H1 (cell line): ENCODE measurements around the gene TLCD2. TPM values are rescaled to one million over a fixed set of nuclear protein-coding genes. Genes with fewer than 3 reads are reported as not detected.

ENCODE experiments used
- CTCF ChIA-PET: fragments of 300-600 bp; sonication (Branson Sonifier 250); formaldehyde crosslinking; loops from one replicate; lab custom pipeline; 2021; ENCODE audit not compliant: partially characterized antibody; lab: Charles Lee
- POLR2A ChIA-PET: fragments of 300-600 bp; sonication (Branson Sonifier 250); formaldehyde crosslinking; loops from one replicate; lab custom pipeline; 2021; ENCODE audit warnings: inconsistent platforms; ENCODE audit not compliant: partially characterized antibody; lab: Charles Lee
- DNase-seq, 2 experiments: peaks; one replicate each; pipeline versions ENCODE4 v3.0.0 to v3.0.0-alpha.2; 2010 to 2022; ENCODE audit warnings: low spot score in 2 of 2, low read depth in 1 of 2, mixed read lengths in 1 of 2
- FAIRE-seq: peaks from 2 replicates; lab custom pipeline; 2011; peaks lifted over from hg19 to GRCh38; lab: Jason Lieb, UNC
- H2AFZ ChIP-seq: 2 replicates; pipeline ENCODE4 v1.8.1; 2012; ENCODE audit warnings: low read length, inconsistent platforms
- H2AK5ac ChIP-seq: 2 replicates; pipeline ENCODE4 v1.6.1; 2013; ENCODE audit warnings: low read depth, low read length
- H2BK120ac ChIP-seq: replicated peaks from 2 replicates; pipeline ENCODE3; 2013; ENCODE audit warnings: low read depth, low read length, inconsistent platforms
- H2BK12ac ChIP-seq: 2 replicates; pipeline ENCODE4 v1.6.1; 2013; ENCODE audit warnings: low read depth, low read length
- H2BK15ac ChIP-seq: 2 replicates; pipeline ENCODE4 v1.6.1; 2013; ENCODE audit warnings: low read length
- H2BK20ac ChIP-seq: 2 replicates; pipeline ENCODE4 v1.6.1; 2013; ENCODE audit warnings: low read length
- H2BK5ac ChIP-seq: 2 replicates; pipeline ENCODE4 v1.6.1; 2013; ENCODE audit warnings: low read depth, low read length
- H3K14ac ChIP-seq: 2 replicates; pipeline ENCODE4 v1.6.1; 2013; ENCODE audit warnings: inconsistent platforms; ENCODE audit not compliant: insufficient read length
- H3K18ac ChIP-seq: 2 replicates; pipeline ENCODE4 v1.6.1; 2013; ENCODE audit warnings: low read length; ENCODE audit errors: extremely low read depth
- H3K23ac ChIP-seq: 2 replicates; pipeline ENCODE4 v1.6.1; 2013; ENCODE audit warnings: inconsistent platforms; ENCODE audit not compliant: insufficient read length
- H3K23me2 ChIP-seq: 2 replicates; pipeline ENCODE4 v1.6.1; 2013; ENCODE audit warnings: low read depth, low read length
- H3K27ac ChIP-seq: 2 replicates; pipeline ENCODE4 v1.6.1; 2011; ENCODE audit warnings: low read depth, low read length, inconsistent platforms
- H3K27me3 ChIP-seq, 4 experiments: replicated peaks in 1 of 4; 1 replicate in 1 of 4; 2 replicates in 3 of 4; pipeline versions ENCODE4 v1.6.1 to v1.8.1; 2011 to 2013; ENCODE audit warnings: low read length in 3 of 4, mild to moderate bottlenecking in 3 of 4, inconsistent platforms in 2 of 4, mixed read lengths in 2 of 4, moderate library complexity in 1 of 4; ENCODE audit not compliant: control insufficient read depth in 3 of 4, insufficient read depth in 3 of 4; ENCODE audit errors: extremely low read depth in 1 of 4
- H3K36me3 ChIP-seq, 4 experiments: 2 replicates each; pipeline versions ENCODE4 v1.6.1 to v1.8.1; 2011 to 2013; ENCODE audit warnings: mild to moderate bottlenecking in 4 of 4, low read length in 3 of 4, moderate library complexity in 2 of 4, control low read depth in 1 of 4, inconsistent platforms in 1 of 4; ENCODE audit not compliant: insufficient read depth in 4 of 4, control insufficient read depth in 2 of 4
- H3K4ac ChIP-seq: replicated peaks from 2 replicates; pipeline ENCODE3; 2013; ENCODE audit warnings: low read length, low read depth, mixed read lengths, inconsistent platforms; ENCODE audit not compliant: insufficient read length
- H3K4me1 ChIP-seq, 4 experiments: replicated peaks in 1 of 4; 1 replicate in 1 of 4; 2 replicates in 3 of 4; pipeline versions ENCODE4 v1.6.1 to v1.8.1; 2011 to 2013; ENCODE audit warnings: low read length in 3 of 4, inconsistent platforms in 2 of 4, mixed read lengths in 1 of 4; ENCODE audit not compliant: insufficient read depth in 4 of 4, control insufficient read depth in 3 of 4
- H3K4me2 ChIP-seq, 2 experiments: 2 replicates each; pipeline versions ENCODE4 v1.6.1 to v1.8.1; 2011 to 2013; ENCODE audit warnings: low read depth in 2 of 2, low read length in 2 of 2, control low read depth in 1 of 2, inconsistent platforms in 1 of 2, mild to moderate bottlenecking in 1 of 2; ENCODE audit not compliant: insufficient read depth in 1 of 2
- H3K4me3 ChIP-seq, 4 experiments: fragments of 200-600, 300-600 bp in 1 of 4; sonication (generic), shearing (Covaris generic), sonication (Bioruptor Twin) in 1 of 4; 2 replicates each; pipeline versions ENCODE4 v1.5.1 to v1.8.1; 2011 to 2016; ENCODE audit warnings: low read length in 4 of 4, low read depth in 3 of 4, control low read depth in 2 of 4, inconsistent platforms in 2 of 4, mild to moderate bottlenecking in 2 of 4, mixed read lengths in 1 of 4, moderate library complexity in 1 of 4; ENCODE audit not compliant: insufficient read depth in 2 of 4; ENCODE audit errors: extremely low read depth in 1 of 4
- H3K56ac ChIP-seq: replicated peaks from 2 replicates; pipeline ENCODE3; 2013; ENCODE audit warnings: low read depth, mild to moderate bottlenecking, mixed read lengths, low read length, inconsistent platforms; ENCODE audit not compliant: insufficient read length
- H3K79me1 ChIP-seq: 2 replicates; pipeline ENCODE4 v1.6.1; 2013; ENCODE audit warnings: low read depth, low read length, control low read depth
- H3K79me2 ChIP-seq, 2 experiments: 2 replicates each; pipeline versions ENCODE4 v1.6.1 to v1.8.1; 2012 to 2013; ENCODE audit warnings: low read length in 2 of 2, mild to moderate bottlenecking in 2 of 2, inconsistent platforms in 1 of 2; ENCODE audit not compliant: insufficient read depth in 2 of 2, control insufficient read depth in 1 of 2
- H3K9ac ChIP-seq, 4 experiments: replicated peaks in 1 of 4; 1 replicate in 1 of 4; 2 replicates in 3 of 4; pipeline versions ENCODE4 v1.6.1 to v1.8.1; 2011 to 2013; ENCODE audit warnings: low read depth in 3 of 4, low read length in 3 of 4, control low read depth in 2 of 4, mild to moderate bottlenecking in 2 of 4, moderate library complexity in 2 of 4, inconsistent platforms in 1 of 4; ENCODE audit errors: extremely low read depth in 1 of 4
- H3K9me3 ChIP-seq, 2 experiments: 2 replicates each; pipeline versions ENCODE4 v1.6.1 to v1.8.1; 2012 to 2013; ENCODE audit warnings: mild to moderate bottlenecking in 2 of 2, moderate library complexity in 2 of 2, control low read depth in 1 of 2, inconsistent platforms in 1 of 2, low read depth in 1 of 2, low read length in 1 of 2, mixed read lengths in 1 of 2; ENCODE audit not compliant: insufficient read depth in 2 of 2
- H4K20me1 ChIP-seq, 2 experiments: replicated peaks in 1 of 2; 2 replicates each; pipeline versions ENCODE3 to v1.8.1; 2011 to 2013; ENCODE audit warnings: inconsistent platforms in 2 of 2, low read length in 2 of 2, mild to moderate bottlenecking in 1 of 2; ENCODE audit not compliant: insufficient read depth in 2 of 2, control insufficient read depth in 1 of 2
- H4K5ac ChIP-seq: 2 replicates; pipeline ENCODE4 v1.6.1; 2013; ENCODE audit warnings: low read length, low read depth, mixed read lengths, inconsistent platforms; ENCODE audit not compliant: insufficient read length
- H4K8ac ChIP-seq: 2 replicates; pipeline ENCODE4 v1.8.0; 2013; ENCODE audit warnings: mild to moderate bottlenecking, moderate library complexity, low read length, inconsistent platforms; ENCODE audit not compliant: insufficient read depth; ENCODE audit errors: extremely low read depth
- H4K91ac ChIP-seq: replicated peaks from 2 replicates; pipeline ENCODE3; 2013; ENCODE audit warnings: low read length, mixed read lengths, inconsistent platforms; ENCODE audit not compliant: insufficient read length
- ATF3 ChIP-seq: IDR thresholded peaks from 2 replicates; pipeline ENCODE4 v1.6.1; 2011; ENCODE audit warnings: low read depth, mild to moderate bottlenecking, low read length; ENCODE audit not compliant: insufficient read depth
- CBX8 ChIP-seq: fragments of 300-800, 300-1000 bp; sonication (generic); IDR thresholded peaks from 2 replicates; pipeline ENCODE4 v1.7.1; 2016; ENCODE audit warnings: low read depth, low read length, borderline replicate concordance
- POU5F1 ChIP-seq: IDR thresholded peaks from 2 replicates; pipeline ENCODE4 v1.6.1; 2011; ENCODE audit warnings: low read depth, mild to moderate bottlenecking, low read length, moderate library complexity
- RXRA ChIP-seq: IDR thresholded peaks from 2 replicates; pipeline ENCODE4 v1.6.1; 2011; ENCODE audit warnings: low read depth, mild to moderate bottlenecking, low read length, moderate library complexity; ENCODE audit not compliant: insufficient read depth
- WGBS, 2 experiments: shearing (Covaris generic) in 1 of 2; methylation state at CpG; one replicate each; pipeline versions ENCODE4 v1.1.6 to v1.1.7; 2013 to 2015; ENCODE audit warnings: low lambda C conversion rate in 2 of 2, mixed read lengths in 2 of 2, inconsistent platforms in 1 of 2, low coverage in 1 of 2, missing lambda C conversion rate in 1 of 2; ENCODE audit not compliant: insufficient replicate concordance in 2 of 2, insufficient coverage in 1 of 2, insufficient read length in 1 of 2; ENCODE audit errors: extremely low coverage in 1 of 2, missing lambda C conversion rate in 1 of 2; 5-methylcytosine and 5-hydroxymethylcytosine counted together
- polyA plus RNA-seq, 7 experiments: library from polyadenylated mRNA; depleted of rRNA in 3 of 7; stranded (reverse) in 5 of 7; unstranded in 2 of 7; fragments of >200 nt in 5 of 7; fragments of 200-250 nt in 2 of 7; gene quantifications; 1 replicate in 5 of 7; 2 replicates in 1 of 7; 4 replicates in 1 of 7; pipeline versions ENCODE4 v1.2.1 to v1.2.3, GENCODE V29; 2011 to 2013; ENCODE audit warnings: missing spikeins in 2 of 7, mixed read lengths in 2 of 7
- total RNA-seq: library from RNA; stranded (reverse); fragmentation: NEBNext Ultra II Directional; extraction: Animal tissue kit (Norgen Biotek cat#: 25700); gene quantifications from 2 replicates; pipeline ENCODE4 v1.2.1, GENCODE V29; 2021
- TF ChIP-seq, protein P1 (sequence below), 3 experiments: IDR thresholded peaks; 1 replicate in 2 of 3; 2 replicates in 1 of 3; pipeline versions ENCODE4 v1.5.1 to v1.6.1; 2011; ENCODE audit warnings: low read length in 3 of 3, mild to moderate bottlenecking in 3 of 3, inconsistent platforms in 2 of 3, low read depth in 1 of 3, moderate library complexity in 1 of 3; ENCODE audit not compliant: insufficient read depth in 1 of 3; ENCODE audit errors: control extremely low read depth in 1 of 3

TLCD2 gene
- total and polyA plus RNA-seq, 2 of the 8 experiments (the other 6 are each of a cell fraction or from before 2014, with no cell fraction given): 0.47 to 1.4 TPM

- H4K8ac ChIP-seq: no peak overlapping the region
- no peak overlapping the region for H3K18ac ChIP-seq
- H4K5ac ChIP-seq: no peak overlapping the region
- H4K91ac ChIP-seq: no peak overlapping the region
- no peaks in the 10 kb centered on the region for H3K27me3 ChIP-seq
- no peak overlapping the region for H2BK120ac ChIP-seq
- H3K23ac ChIP-seq: no peak overlapping the region
- H2AFZ ChIP-seq: no peak overlapping the region
- 81% methylated on average over 3 of the region's 4 CpGs; no CpG with 5 or more reads in 1 of the 2 experiments for WGBS, 2 experiments
- H3K4ac ChIP-seq: no peak overlapping the region
- H2BK15ac ChIP-seq: no peak overlapping the region
- H3K56ac ChIP-seq: no peak overlapping the region
- no peaks in the 10 kb centered on the region for H4K20me1 ChIP-seq
- no peak overlapping the region for H3K4me3 ChIP-seq
- no peak overlapping the region for H3K9ac ChIP-seq
- ChIA-PET CTCF (interaction anchor here (0.5 to 1.2 kb wide), 2 partner anchors 180 to 270 kb away, joined by 3 read pairs; no protein-coding TSS in a partner anchor), POLR2A (interaction anchor here (0.6 to 1.0 kb wide), 3 partner anchors 12 to 288 kb away, joined by 3 read pairs; no protein-coding TSS in a partner anchor)
- H2AK5ac ChIP-seq: no peak overlapping the region
- no peak overlapping the region for H2BK12ac ChIP-seq
- FAIRE-seq (no peak), DNase-seq (no peak)
- no peak overlapping the region for H2BK5ac ChIP-seq
- H3K79me2 ChIP-seq: no peaks in the 10 kb centered on the region
- H2BK20ac ChIP-seq: 0 out of 2 replicates have a peak overlapping the region, but pooled peaks have one; percentile 61
- no peak overlapping the region for H3K14ac ChIP-seq
- no peaks in the 10 kb centered on the region for H3K36me3 ChIP-seq
- H3K79me1 ChIP-seq: no peaks in the 10 kb centered on the region
- no peaks in the 10 kb centered on the region for H3K23me2 ChIP-seq
- no peaks in the 10 kb centered on the region for H3K4me1 ChIP-seq
- H3K4me2 ChIP-seq: no peak overlapping the region
- no peak overlapping the region for H3K27ac ChIP-seq
- no peaks in the 10 kb centered on the region for H3K9me3 ChIP-seq
- TF ChIP-seq ATF3 (no peak), POU5F1 (no peak), CBX8 (no peak), RXRA (no peak)
- TF ChIP-seq, protein P1, sequence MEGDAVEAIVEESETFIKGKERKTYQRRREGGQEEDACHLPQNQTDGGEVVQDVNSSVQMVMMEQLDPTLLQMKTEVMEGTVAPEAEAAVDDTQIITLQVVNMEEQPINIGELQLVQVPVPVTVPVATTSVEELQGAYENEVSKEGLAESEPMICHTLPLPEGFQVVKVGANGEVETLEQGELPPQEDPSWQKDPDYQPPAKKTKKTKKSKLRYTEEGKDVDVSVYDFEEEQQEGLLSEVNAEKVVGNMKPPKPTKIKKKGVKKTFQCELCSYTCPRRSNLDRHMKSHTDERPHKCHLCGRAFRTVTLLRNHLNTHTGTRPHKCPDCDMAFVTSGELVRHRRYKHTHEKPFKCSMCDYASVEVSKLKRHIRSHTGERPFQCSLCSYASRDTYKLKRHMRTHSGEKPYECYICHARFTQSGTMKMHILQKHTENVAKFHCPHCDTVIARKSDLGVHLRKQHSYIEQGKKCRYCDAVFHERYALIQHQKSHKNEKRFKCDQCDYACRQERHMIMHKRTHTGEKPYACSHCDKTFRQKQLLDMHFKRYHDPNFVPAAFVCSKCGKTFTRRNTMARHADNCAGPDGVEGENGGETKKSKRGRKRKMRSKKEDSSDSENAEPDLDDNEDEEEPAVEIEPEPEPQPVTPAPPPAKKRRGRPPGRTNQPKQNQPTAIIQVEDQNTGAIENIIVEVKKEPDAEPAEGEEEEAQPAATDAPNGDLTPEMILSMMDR (IDR thresholded peaks at IDR 0.05; ENCODE audit: control extremely low read depth in 1 of 3, insufficient read depth in 1 of 3, low read depth in 1 of 3, low read length in 3 of 3): no peak
Measured at GRCh38 chr17:1703063-1703462, 7.1 kb downstream of the TLCD2 start.
